GM23338 (cell line): ENCODE measurements around the gene CLIC5. TPM values are rescaled to one million over a fixed set of nuclear protein-coding genes. Genes with fewer than 3 reads are reported as not detected.

Experiments
- ATAC-seq: fragments of 200-7000 bp; cut with Tn5 transposase; 3 replicates; pipeline ENCODE4 v1.9.1; 2020
- DNase-seq: peaks from one replicate; pipeline ENCODE4 v3.0.0-alpha.2; 2015; ENCODE audit warnings: low spot score
- H2AFZ ChIP-seq: fragments of 200-600 bp; sonication (generic); 2 replicates; pipeline ENCODE4 v1.8.0; 2016; ENCODE audit warnings: antibody characterized with exemption, mild to moderate bottlenecking, moderate library complexity
- H3F3A ChIP-seq: fragments of 200-600 bp; sonication (generic); replicated peaks from 2 replicates; pipeline ENCODE4 v1.8.0; 2017; ENCODE audit warnings: antibody characterized with exemption, mixed run types, low read depth
- H3K27ac ChIP-seq: fragments of 200-600 bp; sonication (generic); 2 replicates; pipeline ENCODE4 v1.6.1; 2016; ENCODE audit warnings: low read depth
- H3K27me3 ChIP-seq: fragments of 200-600 bp; sonication (generic); 2 replicates; pipeline ENCODE4 v1.8.0; 2016; ENCODE audit warnings: mild to moderate bottlenecking, mixed run types, moderate library complexity; ENCODE audit not compliant: insufficient read depth
- H3K36me3 ChIP-seq: fragments of 200-600 bp; sonication (generic); 2 replicates; pipeline ENCODE4 v1.8.0; 2016; ENCODE audit warnings: mild to moderate bottlenecking; ENCODE audit not compliant: insufficient read depth
- H3K4me1 ChIP-seq: fragments of 200-600 bp; sonication (generic); 2 replicates; pipeline ENCODE4 v1.8.0; 2016; ENCODE audit warnings: mild to moderate bottlenecking, moderate library complexity; ENCODE audit not compliant: insufficient read depth
- H3K4me2 ChIP-seq: fragments of 200-600 bp; sonication (generic); 2 replicates; pipeline ENCODE4 v1.7.1; 2017; ENCODE audit warnings: mixed run types
- H3K4me3 ChIP-seq: fragments of 200-600 bp; sonication (generic); 2 replicates; pipeline ENCODE4 v1.6.1; 2016; ENCODE audit warnings: mixed run types
- H3K79me2 ChIP-seq: fragments of 200-600 bp; sonication (generic); replicated peaks from 2 replicates; pipeline ENCODE4 v1.8.0; 2017; ENCODE audit warnings: mild to moderate bottlenecking; ENCODE audit not compliant: insufficient read depth
- H3K9me2 ChIP-seq: fragments of 200-600 bp; sonication (generic); 2 replicates; pipeline ENCODE4 v1.8.0; 2017; ENCODE audit not compliant: insufficient read depth
- H4K20me1 ChIP-seq: fragments of 200-600 bp; sonication (generic); replicated peaks from 2 replicates; pipeline ENCODE4 v1.8.0; 2017; ENCODE audit warnings: mild to moderate bottlenecking; ENCODE audit not compliant: insufficient read depth
- H3K27ac Mint-ChIP-seq: 2 replicates; pipeline ENCODE4 v1.8.0; 2020; ENCODE audit warnings: inconsistent platforms, mild to moderate bottlenecking, moderate library complexity, mixed read lengths
- H3K27me3 Mint-ChIP-seq: 3 replicates; pipeline ENCODE4 v1.8.0; 2022; ENCODE audit warnings: low read depth, mild to moderate bottlenecking, moderate library complexity, mixed read lengths, inconsistent platforms; ENCODE audit not compliant: insufficient read depth, poor library complexity
- H3K36me3 Mint-ChIP-seq: 3 replicates; pipeline ENCODE4 v1.8.0; 2021; ENCODE audit warnings: low read depth, mild to moderate bottlenecking, inconsistent platforms, moderate library complexity, mixed read lengths
- H3K4me1 Mint-ChIP-seq: 3 replicates; pipeline ENCODE4 v1.8.0; 2020; ENCODE audit warnings: mild to moderate bottlenecking, inconsistent platforms, mixed read lengths
- H3K4me3 Mint-ChIP-seq: 3 replicates; pipeline ENCODE4 v1.8.0; 2021; ENCODE audit warnings: moderate library complexity, mild to moderate bottlenecking, inconsistent platforms, mixed read lengths
- H3K9me3 Mint-ChIP-seq: 3 replicates; pipeline ENCODE4 v1.8.0; 2020; ENCODE audit warnings: moderate library complexity, mild to moderate bottlenecking, inconsistent platforms, mixed read lengths
- CREB1 ChIP-seq: fragments of 250-450 bp; sonication (Bioruptor Pico); IDR thresholded peaks from 2 replicates; pipeline ENCODE4 v1.5.0; 2020; ENCODE audit warnings: low read depth, mild to moderate bottlenecking, moderate library complexity
- EZH2 ChIP-seq: fragments of 200-600 bp; sonication (generic); IDR thresholded peaks from one replicate; pipeline ENCODE4 v1.8.0; 2017; ENCODE audit warnings: antibody characterized with exemption, mild to moderate bottlenecking, low read depth; ENCODE audit not compliant: unreplicated experiment
- EZH2phosphoT487 ChIP-seq: fragments of 200-600 bp; sonication (generic); IDR thresholded peaks from one replicate; pipeline ENCODE4 v1.8.1; 2018; ENCODE audit warnings: antibody characterized with exemption; ENCODE audit not compliant: unreplicated experiment
- JUNB ChIP-seq: IDR thresholded peaks from one replicate; pipeline ENCODE4 v1.6.1; 2016; ENCODE audit warnings: antibody characterized with exemption; ENCODE audit not compliant: unreplicated experiment
- NANOG ChIP-seq: IDR thresholded peaks from 2 replicates; pipeline ENCODE4 v1.6.1; 2016; ENCODE audit warnings: antibody characterized with exemption, borderline replicate concordance
- STAT1 ChIP-seq: IDR thresholded peaks from one replicate; pipeline ENCODE4 v1.6.1; 2016; ENCODE audit warnings: antibody characterized with exemption; ENCODE audit not compliant: unreplicated experiment
- ZNF114 ChIP-seq: fragments of 250-450 bp; sonication (Bioruptor Pico); IDR thresholded peaks from 2 replicates; pipeline ENCODE4 v1.5.0; 2020; ENCODE audit warnings: mild to moderate bottlenecking, moderate library complexity
- ZNF331 ChIP-seq: fragments of 250-450 bp; sonication (Bioruptor Pico); IDR thresholded peaks from 2 replicates; pipeline ENCODE4 v1.5.0; 2020; ENCODE audit warnings: low read depth, mild to moderate bottlenecking, moderate library complexity
- polyA plus RNA-seq: library from polyadenylated mRNA; unstranded; fragments of >200 nt; fragmentation: Nextera tagmentation; extraction: Ambion mirVana; gene quantifications from 2 replicates; pipeline ENCODE4 v1.2.1, GENCODE V29; 2016
- total RNA-seq: library from RNA; depleted of rRNA; stranded (reverse); fragments of >200 nt; shearing (Covaris generic); gene quantifications from 2 replicates; pipeline ENCODE4 v1.2.3, GENCODE V29; 2014
- TF ChIP-seq, protein P1 (sequence below), 2 experiments: fragments of 200-600 bp in 1 of 2; sonication (generic) in 1 of 2; conservative IDR thresholded peaks; 2 replicates each; pipeline versions ENCODE4 v1.5.1 to v1.6.1; 2016 to 2017; ENCODE audit warnings: antibody characterized with exemption in 2 of 2, low read depth in 2 of 2, mild to moderate bottlenecking in 2 of 2, moderate library complexity in 1 of 2
- TF ChIP-seq, protein P2 (sequence below): IDR thresholded peaks from one replicate; pipeline ENCODE4 v1.6.1; 2018; ENCODE audit warnings: antibody characterized with exemption; ENCODE audit not compliant: unreplicated experiment
- TF ChIP-seq, protein P3 (sequence below): fragments of 250-450 bp; sonication (Bioruptor Pico); IDR thresholded peaks from 2 replicates; pipeline ENCODE4 v1.5.0; 2020; ENCODE audit warnings: mild to moderate bottlenecking, moderate library complexity
- TF ChIP-seq, protein P4 (sequence below): IDR thresholded peaks from 2 replicates; pipeline ENCODE4 v1.6.1; 2016; ENCODE audit warnings: antibody characterized with exemption

CLIC5 gene
- total and polyA plus RNA-seq, 2 experiments from 2014 or later = 0.08 TPM; not detected in 1

DNA sequence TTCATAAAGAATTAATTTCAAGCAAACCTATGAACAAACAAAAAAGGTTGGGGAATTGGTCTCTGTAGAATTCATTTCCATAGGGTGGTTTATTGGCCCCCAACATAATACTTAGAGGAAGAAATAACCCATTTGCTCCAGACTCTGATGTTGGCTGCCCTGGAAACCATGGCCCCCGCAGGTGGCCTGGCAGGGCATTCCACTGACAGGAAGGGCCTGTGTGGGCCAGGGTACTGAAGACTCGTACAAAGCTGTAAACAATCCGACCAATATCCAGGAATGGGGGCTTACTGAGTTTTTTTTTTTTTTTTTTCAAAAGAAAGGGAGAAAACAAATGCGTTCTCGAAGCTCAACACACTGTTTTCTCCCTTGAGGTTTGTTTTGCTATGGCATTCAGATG lies 59.5 kb downstream of the CLIC5 start:
- no peaks in the 10 kb centered on the region for H3K27me3 Mint-ChIP-seq
- H3K9me3 Mint-ChIP-seq = no peaks in the 10 kb centered on the region
- Histone ChIP-seq H3K4me3 (no peak overlapping the region), H3K27ac (no peak overlapping the region), H3K27me3 (no peaks in the 10 kb centered on the region), H2AFZ (no peak overlapping the region), H3K4me1 (peaks cover 16% of the 10 kb centered on the region), H3K36me3 (no peaks in the 10 kb centered on the region), H3F3A (no peaks in the 10 kb centered on the region), H3K4me2 (no peak overlapping the region), H3K9me2 (0 out of 2 replicates have a peak, but pooled peaks cover 8% of the 10 kb centered on the region), H3K79me2 (no peaks in the 10 kb centered on the region), H4K20me1 (no peaks in the 10 kb centered on the region)
- H3K4me3 Mint-ChIP-seq = no peak overlapping the region
- H3K36me3 Mint-ChIP-seq = no peaks in the 10 kb centered on the region
- peak; percentile 71 for ATAC-seq
- H3K27ac Mint-ChIP-seq = no peak overlapping the region
- H3K4me1 Mint-ChIP-seq = peaks cover 13% of the 10 kb centered on the region; the same call in 2 of the 3 replicates
- no peak for DNase-seq
- TF ChIP-seq EZH2 (no peak), CREB1 (CRISPR knock-in tag) (no peak), ZNF331 (CRISPR knock-in tag) (no peak), STAT1 (no peak), JUNB (no peak), NANOG (no peak), ZNF114 (no peak), EZH2phosphoT487 (no peak)
- TF ChIP-seq, protein P1, sequence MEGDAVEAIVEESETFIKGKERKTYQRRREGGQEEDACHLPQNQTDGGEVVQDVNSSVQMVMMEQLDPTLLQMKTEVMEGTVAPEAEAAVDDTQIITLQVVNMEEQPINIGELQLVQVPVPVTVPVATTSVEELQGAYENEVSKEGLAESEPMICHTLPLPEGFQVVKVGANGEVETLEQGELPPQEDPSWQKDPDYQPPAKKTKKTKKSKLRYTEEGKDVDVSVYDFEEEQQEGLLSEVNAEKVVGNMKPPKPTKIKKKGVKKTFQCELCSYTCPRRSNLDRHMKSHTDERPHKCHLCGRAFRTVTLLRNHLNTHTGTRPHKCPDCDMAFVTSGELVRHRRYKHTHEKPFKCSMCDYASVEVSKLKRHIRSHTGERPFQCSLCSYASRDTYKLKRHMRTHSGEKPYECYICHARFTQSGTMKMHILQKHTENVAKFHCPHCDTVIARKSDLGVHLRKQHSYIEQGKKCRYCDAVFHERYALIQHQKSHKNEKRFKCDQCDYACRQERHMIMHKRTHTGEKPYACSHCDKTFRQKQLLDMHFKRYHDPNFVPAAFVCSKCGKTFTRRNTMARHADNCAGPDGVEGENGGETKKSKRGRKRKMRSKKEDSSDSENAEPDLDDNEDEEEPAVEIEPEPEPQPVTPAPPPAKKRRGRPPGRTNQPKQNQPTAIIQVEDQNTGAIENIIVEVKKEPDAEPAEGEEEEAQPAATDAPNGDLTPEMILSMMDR (conservative IDR thresholded peaks at IDR 0.05; ENCODE audit: low read depth in 2 of 2) = no peak
- TF ChIP-seq, protein P2, sequence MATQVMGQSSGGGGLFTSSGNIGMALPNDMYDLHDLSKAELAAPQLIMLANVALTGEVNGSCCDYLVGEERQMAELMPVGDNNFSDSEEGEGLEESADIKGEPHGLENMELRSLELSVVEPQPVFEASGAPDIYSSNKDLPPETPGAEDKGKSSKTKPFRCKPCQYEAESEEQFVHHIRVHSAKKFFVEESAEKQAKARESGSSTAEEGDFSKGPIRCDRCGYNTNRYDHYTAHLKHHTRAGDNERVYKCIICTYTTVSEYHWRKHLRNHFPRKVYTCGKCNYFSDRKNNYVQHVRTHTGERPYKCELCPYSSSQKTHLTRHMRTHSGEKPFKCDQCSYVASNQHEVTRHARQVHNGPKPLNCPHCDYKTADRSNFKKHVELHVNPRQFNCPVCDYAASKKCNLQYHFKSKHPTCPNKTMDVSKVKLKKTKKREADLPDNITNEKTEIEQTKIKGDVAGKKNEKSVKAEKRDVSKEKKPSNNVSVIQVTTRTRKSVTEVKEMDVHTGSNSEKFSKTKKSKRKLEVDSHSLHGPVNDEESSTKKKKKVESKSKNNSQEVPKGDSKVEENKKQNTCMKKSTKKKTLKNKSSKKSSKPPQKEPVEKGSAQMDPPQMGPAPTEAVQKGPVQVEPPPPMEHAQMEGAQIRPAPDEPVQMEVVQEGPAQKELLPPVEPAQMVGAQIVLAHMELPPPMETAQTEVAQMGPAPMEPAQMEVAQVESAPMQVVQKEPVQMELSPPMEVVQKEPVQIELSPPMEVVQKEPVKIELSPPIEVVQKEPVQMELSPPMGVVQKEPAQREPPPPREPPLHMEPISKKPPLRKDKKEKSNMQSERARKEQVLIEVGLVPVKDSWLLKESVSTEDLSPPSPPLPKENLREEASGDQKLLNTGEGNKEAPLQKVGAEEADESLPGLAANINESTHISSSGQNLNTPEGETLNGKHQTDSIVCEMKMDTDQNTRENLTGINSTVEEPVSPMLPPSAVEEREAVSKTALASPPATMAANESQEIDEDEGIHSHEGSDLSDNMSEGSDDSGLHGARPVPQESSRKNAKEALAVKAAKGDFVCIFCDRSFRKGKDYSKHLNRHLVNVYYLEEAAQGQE = no peak
- TF ChIP-seq, protein P3, sequence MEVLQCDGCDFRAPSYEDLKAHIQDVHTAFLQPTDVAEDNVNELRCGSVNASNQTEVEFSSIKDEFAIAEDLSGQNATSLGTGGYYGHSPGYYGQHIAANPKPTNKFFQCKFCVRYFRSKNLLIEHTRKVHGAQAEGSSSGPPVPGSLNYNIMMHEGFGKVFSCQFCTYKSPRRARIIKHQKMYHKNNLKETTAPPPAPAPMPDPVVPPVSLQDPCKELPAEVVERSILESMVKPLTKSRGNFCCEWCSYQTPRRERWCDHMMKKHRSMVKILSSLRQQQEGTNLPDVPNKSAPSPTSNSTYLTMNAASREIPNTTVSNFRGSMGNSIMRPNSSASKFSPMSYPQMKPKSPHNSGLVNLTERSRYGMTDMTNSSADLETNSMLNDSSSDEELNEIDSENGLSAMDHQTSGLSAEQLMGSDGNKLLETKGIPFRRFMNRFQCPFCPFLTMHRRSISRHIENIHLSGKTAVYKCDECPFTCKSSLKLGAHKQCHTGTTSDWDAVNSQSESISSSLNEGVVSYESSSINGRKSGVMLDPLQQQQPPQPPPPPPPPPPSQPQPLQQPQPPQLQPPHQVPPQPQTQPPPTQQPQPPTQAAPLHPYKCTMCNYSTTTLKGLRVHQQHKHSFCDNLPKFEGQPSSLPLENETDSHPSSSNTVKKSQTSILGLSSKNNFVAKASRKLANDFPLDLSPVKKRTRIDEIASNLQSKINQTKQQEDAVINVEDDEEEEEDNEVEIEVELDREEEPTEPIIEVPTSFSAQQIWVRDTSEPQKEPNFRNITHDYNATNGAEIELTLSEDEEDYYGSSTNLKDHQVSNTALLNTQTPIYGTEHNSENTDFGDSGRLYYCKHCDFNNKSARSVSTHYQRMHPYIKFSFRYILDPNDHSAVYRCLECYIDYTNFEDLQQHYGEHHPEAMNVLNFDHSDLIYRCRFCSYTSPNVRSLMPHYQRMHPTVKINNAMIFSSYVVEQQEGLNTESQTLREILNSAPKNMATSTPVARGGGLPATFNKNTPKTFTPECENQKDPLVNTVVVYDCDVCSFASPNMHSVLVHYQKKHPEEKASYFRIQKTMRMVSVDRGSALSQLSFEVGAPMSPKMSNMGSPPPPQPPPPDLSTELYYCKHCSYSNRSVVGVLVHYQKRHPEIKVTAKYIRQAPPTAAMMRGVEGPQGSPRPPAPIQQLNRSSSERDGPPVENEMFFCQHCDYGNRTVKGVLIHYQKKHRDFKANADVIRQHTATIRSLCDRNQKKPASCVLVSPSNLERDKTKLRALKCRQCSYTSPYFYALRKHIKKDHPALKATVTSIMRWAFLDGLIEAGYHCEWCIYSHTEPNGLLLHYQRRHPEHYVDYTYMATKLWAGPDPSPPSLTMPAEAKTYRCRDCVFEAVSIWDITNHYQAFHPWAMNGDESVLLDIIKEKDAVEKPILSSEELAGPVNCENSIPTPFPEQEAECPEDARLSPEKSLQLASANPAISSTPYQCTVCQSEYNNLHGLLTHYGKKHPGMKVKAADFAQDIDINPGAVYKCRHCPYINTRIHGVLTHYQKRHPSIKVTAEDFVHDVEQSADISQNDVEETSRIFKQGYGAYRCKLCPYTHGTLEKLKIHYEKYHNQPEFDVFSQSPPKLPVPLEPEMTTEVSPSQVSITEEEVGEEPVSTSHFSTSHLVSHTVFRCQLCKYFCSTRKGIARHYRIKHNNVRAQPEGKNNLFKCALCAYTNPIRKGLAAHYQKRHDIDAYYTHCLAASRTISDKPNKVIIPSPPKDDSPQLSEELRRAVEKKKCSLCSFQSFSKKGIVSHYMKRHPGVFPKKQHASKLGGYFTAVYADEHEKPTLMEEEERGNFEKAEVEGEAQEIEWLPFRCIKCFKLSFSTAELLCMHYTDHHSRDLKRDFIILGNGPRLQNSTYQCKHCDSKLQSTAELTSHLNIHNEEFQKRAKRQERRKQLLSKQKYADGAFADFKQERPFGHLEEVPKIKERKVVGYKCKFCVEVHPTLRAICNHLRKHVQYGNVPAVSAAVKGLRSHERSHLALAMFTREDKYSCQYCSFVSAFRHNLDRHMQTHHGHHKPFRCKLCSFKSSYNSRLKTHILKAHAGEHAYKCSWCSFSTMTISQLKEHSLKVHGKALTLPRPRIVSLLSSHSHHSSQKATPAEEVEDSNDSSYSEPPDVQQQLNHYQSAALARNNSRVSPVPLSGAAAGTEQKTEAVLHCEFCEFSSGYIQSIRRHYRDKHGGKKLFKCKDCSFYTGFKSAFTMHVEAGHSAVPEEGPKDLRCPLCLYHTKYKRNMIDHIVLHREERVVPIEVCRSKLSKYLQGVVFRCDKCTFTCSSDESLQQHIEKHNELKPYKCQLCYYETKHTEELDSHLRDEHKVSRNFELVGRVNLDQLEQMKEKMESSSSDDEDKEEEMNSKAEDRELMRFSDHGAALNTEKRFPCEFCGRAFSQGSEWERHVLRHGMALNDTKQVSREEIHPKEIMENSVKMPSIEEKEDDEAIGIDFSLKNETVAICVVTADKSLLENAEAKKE = no peak
- TF ChIP-seq, protein P4, sequence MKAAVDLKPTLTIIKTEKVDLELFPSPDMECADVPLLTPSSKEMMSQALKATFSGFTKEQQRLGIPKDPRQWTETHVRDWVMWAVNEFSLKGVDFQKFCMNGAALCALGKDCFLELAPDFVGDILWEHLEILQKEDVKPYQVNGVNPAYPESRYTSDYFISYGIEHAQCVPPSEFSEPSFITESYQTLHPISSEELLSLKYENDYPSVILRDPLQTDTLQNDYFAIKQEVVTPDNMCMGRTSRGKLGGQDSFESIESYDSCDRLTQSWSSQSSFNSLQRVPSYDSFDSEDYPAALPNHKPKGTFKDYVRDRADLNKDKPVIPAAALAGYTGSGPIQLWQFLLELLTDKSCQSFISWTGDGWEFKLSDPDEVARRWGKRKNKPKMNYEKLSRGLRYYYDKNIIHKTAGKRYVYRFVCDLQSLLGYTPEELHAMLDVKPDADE = no peak
